KMS-11 (cell line): ENCODE results near the gene AKAP7.
"Not testable (repeated sequence)": the region's sequence is repeated elsewhere in the genome, so short reads cannot be mapped to it uniquely, and the experiment has no call there.

Experiments used
- H2AFZ ChIP-seq: fragments of 200-600 bp; sonication (generic); 2 replicates; pipeline ENCODE4 v1.6.1; 2016; ENCODE audit warnings: antibody characterized with exemption, mixed run types, low read depth
- H3K27ac ChIP-seq: fragments of 200-600 bp; sonication (generic); 2 replicates; pipeline ENCODE4 v1.6.1; 2016; ENCODE audit warnings: mild to moderate bottlenecking, mixed run types
- H3K27me3 ChIP-seq: fragments of 200-600 bp; sonication (generic); 2 replicates; pipeline ENCODE4 v1.6.1; 2017; ENCODE audit warnings: mild to moderate bottlenecking, low read depth, mixed run types, moderate library complexity; ENCODE audit not compliant: insufficient read depth
- H3K36me3 ChIP-seq: fragments of 200-600 bp; sonication (generic); 2 replicates; pipeline ENCODE4 v1.6.1; 2017; ENCODE audit warnings: mild to moderate bottlenecking, mixed run types; ENCODE audit not compliant: insufficient read depth
- H3K4me1 ChIP-seq: fragments of 200-600 bp; sonication (generic); 2 replicates; pipeline ENCODE4 v1.6.1; 2016; ENCODE audit warnings: mild to moderate bottlenecking, low read depth, mixed run types; ENCODE audit not compliant: poor library complexity, severe bottlenecking
- H3K4me2 ChIP-seq: fragments of 200-600 bp; sonication (generic); 2 replicates; pipeline ENCODE4 v1.7.0; 2016; ENCODE audit warnings: mild to moderate bottlenecking, mixed run types
- H3K4me3 ChIP-seq: fragments of 200-600 bp; sonication (generic); IDR thresholded peaks from 2 replicates; pipeline ENCODE4 v1.6.1; 2017; ENCODE audit warnings: low read depth, low read length, mixed read lengths; ENCODE audit not compliant: insufficient read depth
- H3K79me2 ChIP-seq: fragments of 200-600 bp; sonication (generic); 2 replicates; pipeline ENCODE4 v1.6.1; 2016; ENCODE audit warnings: low read depth, mixed run types; ENCODE audit not compliant: insufficient read depth
- H3K9ac ChIP-seq: fragments of 200-600 bp; sonication (generic); 2 replicates; pipeline ENCODE4 v1.6.1; 2016; ENCODE audit warnings: mild to moderate bottlenecking, mixed run types
- H4K20me1 ChIP-seq: fragments of 200-600 bp; sonication (generic); 2 replicates; pipeline ENCODE4 v1.6.1; 2016; ENCODE audit warnings: mild to moderate bottlenecking, mixed run types; ENCODE audit not compliant: insufficient read depth
- CTCF ChIP-seq: fragments of 200-600 bp; sonication (generic); conservative IDR thresholded peaks from 2 replicates; pipeline ENCODE4 v1.6.1; 2017; ENCODE audit warnings: low read depth, mild to moderate bottlenecking, antibody characterized with exemption, low read length, moderate library complexity, mixed read lengths

The AKAP7 gene

GRCh38 chr6:131258010-131258652 lies 122.9 kb downstream of the AKAP7 start:
- TF ChIP-seq CTCF: no peak
- Histone ChIP-seq H2AFZ (no peak overlapping the region), H3K4me2 (no peak overlapping the region), H4K20me1 (no peaks in the 10 kb centered on the region), H3K36me3 (no peaks in the 10 kb centered on the region), H3K27me3 (no peaks in the 10 kb centered on the region), H3K9ac (no peak overlapping the region), H3K4me1 (no peaks in the 10 kb centered on the region), H3K4me3 (no peak overlapping the region), H3K27ac (no peak overlapping the region), H3K79me2 (no peaks in the 10 kb centered on the region)

GRCh38 chr6:131258816-131259476 lies 123.7 kb downstream of the AKAP7 start:
- Histone ChIP-seq H3K4me2 (no peak overlapping the region), H3K27ac (no peak overlapping the region), H4K20me1 (no peaks in the 10 kb centered on the region), H3K36me3 (no peaks in the 10 kb centered on the region), H3K27me3 (no peaks in the 10 kb centered on the region), H3K79me2 (no peaks in the 10 kb centered on the region), H3K9ac (no peak overlapping the region), H2AFZ (no peak overlapping the region), H3K4me1 (no peaks in the 10 kb centered on the region), H3K4me3 (no peak overlapping the region)
- no peak for TF ChIP-seq CTCF

- H3K36me3 ChIP-seq, H3K9ac ChIP-seq, H3K27ac ChIP-seq, H3K79me2 ChIP-seq, H3K4me3 ChIP-seq, H4K20me1 ChIP-seq, H3K4me1 ChIP-seq, H3K4me2 ChIP-seq, H2AFZ ChIP-seq, H3K27me3 ChIP-seq: not testable (repeated sequence)
Measured at GRCh38 chr6:131260960-131261359, 125.7 kb downstream of the AKAP7 start.

- H3K4me2 ChIP-seq: no peak overlapping the region
- no peaks in the 10 kb centered on the region for H3K36me3 ChIP-seq
- no peak for TF ChIP-seq CTCF
- H4K20me1 ChIP-seq: no peaks in the 10 kb centered on the region
- H3K27me3 ChIP-seq: no peaks in the 10 kb centered on the region
- H3K9ac ChIP-seq: no peak overlapping the region
- no peak overlapping the region for H3K4me3 ChIP-seq
- H3K27ac ChIP-seq: no peak overlapping the region
- H3K4me1 ChIP-seq: no peaks in the 10 kb centered on the region
- no peak overlapping the region for H2AFZ ChIP-seq
- H3K79me2 ChIP-seq: no peaks in the 10 kb centered on the region
Measured at GRCh38 chr6:131262060-131262459, 126.8 kb downstream of the AKAP7 start.

GRCh38 chr6:131265939-131266338 lies 130.7 kb downstream of the AKAP7 start:
- H4K20me1 ChIP-seq: no peaks in the 10 kb centered on the region
- TF ChIP-seq CTCF: no peak
- no peak overlapping the region for H2AFZ ChIP-seq
- no peaks in the 10 kb centered on the region for H3K79me2 ChIP-seq
- no peak overlapping the region for H3K4me3 ChIP-seq
- no peak overlapping the region for H3K27ac ChIP-seq
- no peaks in the 10 kb centered on the region for H3K4me1 ChIP-seq
- no peak overlapping the region for H3K9ac ChIP-seq
- H3K27me3 ChIP-seq: no peaks in the 10 kb centered on the region
- no peaks in the 10 kb centered on the region for H3K36me3 ChIP-seq
- no peak overlapping the region for H3K4me2 ChIP-seq
